Stimulated activated CD4-positive, alpha-beta T cell treated with anti-CD3 and anti-CD28 coated beads, Interleukin-15, amount 100 ng/mL, for 24 hours (primary cell): ENCODE data around the gene KLHL12.
A peak's percentile ranks its signal among the peaks of the same experiment; 100 is the strongest.

Experiments
- DNase-seq: peaks from one replicate; pipeline ENCODE4 v3.0.0-alpha.2; 2020

The KLHL12 gene

DNA sequence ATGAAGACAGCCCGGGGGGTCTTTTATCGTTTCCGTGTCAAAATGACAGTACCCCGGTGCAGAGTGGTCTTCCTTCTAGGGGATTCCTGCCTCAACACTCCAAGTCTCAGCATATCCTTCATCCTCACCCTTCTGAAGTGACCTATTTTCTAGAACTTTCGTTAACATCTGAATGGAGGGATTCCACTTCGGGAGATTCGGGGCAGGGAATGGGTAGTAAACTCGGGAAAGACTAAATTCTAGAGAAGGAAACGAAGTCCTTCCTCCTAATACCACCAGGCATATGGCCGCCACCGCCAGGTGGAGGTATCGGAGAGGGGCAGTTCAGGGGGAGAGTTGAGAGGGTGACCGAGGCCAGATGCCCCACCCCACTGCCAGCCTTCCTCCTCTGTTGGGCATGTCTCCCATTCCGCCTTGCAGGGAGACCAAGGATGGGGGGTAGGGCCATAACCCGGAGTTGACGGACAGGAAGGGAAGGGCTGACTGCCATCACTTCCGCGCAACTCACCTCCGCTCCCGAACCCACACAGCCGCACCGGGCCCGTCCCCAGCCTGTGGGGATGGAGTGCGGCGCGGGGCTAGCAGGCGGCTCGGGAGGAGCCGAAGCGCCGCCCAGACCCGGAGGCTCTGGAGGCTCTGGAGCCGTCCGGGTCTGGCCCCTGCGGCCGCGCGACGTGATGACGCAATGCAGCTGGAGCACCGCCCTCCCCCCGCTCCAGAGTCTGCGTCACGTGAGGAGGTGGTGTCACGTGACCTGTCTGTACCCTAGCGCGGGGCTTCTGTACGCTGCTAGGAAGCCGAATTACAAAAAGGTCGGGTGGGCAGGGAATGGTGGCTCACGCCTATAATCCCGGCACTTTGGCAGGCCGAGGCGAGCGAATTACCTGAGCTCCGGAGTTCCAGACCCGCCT, at the start of gene KLHL12:
KLHL12 (minus strand) TSS at position 654 of the 911 bp plus-strand sequence. CDS start 2,072 bp downstream, outside the sequence.
- peak; percentile 97 for DNase-seq

DNA sequence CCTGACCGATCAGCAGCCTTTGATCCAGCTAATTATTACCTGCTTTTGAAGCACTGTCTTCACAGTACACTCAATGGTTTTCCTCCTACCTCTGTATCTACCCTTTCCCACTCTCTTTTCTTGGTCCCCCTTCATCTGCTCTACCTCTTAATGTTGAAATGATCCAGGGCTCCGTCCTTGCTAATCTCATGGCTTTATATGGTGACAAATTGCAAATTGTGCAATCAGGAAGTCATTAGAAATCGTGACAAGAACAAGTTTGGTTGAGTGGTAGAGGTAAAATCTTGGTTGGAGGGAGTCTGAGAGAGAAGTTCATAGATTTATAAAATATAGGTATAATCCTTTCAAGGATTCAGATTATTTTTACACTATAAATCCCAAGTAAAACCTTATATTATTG, 49.6 kb upstream of the KLHL12 start:
- no peak for DNase-seq

DNA sequence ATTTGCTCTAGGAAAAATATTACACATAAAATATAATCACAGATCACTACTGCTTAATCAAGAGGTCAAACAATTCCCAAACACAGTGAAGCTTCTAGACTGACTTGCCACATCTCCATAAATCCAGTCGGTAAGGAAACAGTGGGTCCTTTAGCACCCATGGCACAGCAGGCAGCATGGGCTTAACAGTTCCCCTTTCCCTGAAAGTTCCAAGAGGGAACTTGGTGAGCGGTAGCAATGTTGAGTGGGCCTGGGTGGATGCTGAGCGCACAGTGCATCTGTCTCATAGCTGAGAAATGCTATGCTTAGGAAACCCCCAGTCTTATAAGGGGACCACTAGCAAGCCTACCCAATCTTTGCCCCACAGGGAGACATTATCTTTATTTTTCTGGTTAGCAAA, 47.8 kb upstream of the KLHL12 start:
- no peak for DNase-seq

DNA sequence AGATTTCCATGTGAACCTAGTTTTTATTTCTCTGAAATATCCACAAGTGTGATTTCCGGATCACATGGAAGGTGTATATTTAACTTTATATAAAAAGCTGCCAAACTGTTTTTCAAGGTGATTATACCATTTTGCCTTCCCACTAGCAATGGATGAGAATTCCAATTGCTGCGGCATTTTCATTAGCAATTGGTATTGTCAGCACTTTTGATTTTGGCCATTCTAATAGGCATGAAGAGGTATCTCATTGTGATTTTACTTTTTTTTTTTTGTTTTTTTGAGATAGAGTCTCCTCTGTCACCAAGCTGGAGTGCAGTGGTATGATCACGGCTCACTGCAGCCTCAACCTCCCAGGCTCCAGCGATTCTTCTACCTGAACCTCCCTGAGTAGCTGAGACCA, 45.0 kb upstream of the KLHL12 start:
- DNase-seq: no peak

DNA sequence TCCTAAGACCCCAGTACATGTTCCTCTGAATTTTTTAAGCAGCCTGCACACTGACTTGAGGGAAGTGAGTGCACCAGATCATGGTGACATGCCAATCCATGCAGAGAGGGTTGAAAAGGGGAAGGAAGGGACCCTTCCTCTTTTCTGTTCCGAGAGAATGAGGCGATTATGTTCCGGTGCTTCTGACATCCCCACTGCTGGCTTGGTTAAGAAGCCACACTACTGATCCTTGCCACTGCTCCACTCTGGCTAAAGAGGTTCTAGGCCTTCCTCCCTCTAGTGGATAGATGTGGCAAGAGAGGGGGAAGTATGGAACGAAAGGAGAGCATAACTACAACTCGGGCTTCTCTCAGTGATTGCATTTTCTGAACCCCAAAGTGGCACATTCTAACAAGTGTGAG, 41.9 kb upstream of the KLHL12 start:
- DNase-seq: peak; percentile 46

DNA sequence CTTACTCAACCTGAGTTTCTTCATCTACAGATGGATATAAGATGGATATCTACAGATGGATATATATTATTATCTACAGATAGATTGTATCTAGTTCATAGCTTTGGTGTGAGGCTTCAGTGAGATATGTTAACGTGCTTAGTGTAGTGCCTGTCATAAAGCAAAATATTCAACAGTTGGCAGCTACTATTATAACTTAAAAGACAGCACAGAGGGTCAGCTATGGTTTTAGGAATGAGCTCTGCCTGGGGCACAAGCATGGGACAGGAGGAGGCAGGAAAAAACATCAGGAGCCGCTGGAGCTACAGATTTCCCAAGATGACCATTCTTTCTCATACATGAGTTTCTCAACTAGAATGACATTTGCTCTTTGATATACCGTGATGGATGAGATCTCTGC, 41.3 kb upstream of the KLHL12 start:
- no peak for DNase-seq

DNA sequence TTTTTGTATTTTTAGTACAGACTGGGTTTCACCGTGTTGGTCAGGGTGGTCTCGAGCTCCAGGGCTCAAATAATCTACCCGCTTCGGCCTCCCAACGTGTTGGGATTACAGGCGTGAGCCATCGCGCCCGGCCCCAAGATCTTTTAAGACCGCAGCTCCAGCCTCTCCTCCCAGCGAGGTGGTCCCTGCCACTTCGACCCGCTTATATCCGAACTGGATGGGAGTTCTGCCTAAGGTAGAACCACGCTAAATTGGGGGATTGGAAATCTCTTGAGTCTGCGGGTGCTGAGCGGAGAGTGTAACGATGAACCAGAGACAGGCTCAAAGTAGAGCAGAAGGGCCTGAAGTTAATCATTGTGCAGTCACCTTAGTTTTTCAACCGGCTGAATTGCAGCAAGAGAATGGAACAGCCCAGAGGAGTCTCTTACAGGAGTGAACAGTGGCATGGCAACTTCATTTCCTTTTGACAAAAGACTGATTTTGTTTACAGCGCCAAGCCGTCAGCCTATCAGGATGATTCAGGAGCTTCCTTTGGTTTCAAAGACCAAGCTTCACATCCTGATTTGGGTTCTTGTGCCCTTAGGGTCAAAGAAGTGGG, 40.7 kb upstream of the KLHL12 start:
- peak; percentile 12 for DNase-seq

DNA sequence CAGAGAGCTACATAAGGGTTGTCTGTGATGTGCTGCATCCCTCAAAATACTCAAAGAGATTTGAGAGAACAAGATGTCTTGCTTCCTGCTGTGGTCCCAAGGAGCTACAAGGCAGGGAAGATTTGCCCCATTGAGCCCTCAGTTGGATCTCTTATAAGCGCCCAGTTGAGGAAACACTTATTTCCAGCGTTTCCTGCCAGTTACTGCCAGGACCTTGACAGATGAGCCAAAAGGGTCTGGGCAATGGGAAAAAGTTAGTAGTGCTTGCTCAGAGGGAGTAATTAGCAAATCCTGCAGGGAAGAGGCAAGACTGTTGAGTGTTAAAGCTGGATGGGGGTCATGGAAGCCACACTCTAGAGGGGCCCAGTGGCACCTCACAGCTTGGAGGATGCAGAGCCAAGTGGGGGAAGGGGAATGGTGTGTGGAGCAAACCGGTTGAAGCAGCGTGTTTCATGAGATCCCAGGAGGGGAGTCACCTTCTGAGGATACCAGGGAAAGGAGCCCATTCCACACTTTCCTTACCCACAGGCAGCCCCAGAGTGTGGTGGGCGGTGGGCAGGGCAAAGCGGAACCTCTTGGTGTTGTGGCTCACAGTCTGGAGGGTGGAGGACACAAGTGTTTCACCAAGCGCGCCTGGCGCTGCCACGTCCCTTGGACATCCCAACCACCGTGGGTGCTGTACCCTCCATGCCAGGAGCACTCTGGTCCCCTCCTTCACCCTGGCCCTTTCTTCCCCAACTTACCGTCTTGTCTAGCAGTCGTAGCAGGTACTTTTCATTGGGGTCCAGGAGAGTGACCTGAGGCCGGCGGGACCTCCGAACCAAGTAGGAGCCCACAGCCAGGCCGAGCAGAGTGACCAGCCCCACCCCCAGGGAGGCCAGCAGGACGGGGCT, 39.2 kb upstream of the KLHL12 start:
- DNase-seq: no peak

DNA sequence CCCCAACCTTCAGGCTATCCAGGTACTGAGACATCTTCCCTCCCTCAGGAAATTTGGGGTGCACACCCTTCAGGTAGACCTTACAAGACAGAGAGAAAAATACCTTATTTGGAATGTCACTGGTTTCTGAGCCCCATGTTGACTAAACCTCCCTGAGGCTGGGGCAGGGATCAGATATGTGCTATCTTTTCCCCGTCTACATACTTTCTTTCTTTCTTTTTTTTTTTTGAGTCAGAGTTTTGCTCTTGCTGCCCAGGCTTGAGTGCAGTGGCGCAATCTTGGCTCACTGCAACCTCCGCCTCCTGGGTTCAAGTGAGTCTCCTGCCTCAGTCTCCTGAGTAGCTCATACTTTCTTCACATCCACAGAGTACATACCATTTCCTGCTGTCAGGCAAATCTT, 38.4 kb upstream of the KLHL12 start:
- no peak for DNase-seq

DNA sequence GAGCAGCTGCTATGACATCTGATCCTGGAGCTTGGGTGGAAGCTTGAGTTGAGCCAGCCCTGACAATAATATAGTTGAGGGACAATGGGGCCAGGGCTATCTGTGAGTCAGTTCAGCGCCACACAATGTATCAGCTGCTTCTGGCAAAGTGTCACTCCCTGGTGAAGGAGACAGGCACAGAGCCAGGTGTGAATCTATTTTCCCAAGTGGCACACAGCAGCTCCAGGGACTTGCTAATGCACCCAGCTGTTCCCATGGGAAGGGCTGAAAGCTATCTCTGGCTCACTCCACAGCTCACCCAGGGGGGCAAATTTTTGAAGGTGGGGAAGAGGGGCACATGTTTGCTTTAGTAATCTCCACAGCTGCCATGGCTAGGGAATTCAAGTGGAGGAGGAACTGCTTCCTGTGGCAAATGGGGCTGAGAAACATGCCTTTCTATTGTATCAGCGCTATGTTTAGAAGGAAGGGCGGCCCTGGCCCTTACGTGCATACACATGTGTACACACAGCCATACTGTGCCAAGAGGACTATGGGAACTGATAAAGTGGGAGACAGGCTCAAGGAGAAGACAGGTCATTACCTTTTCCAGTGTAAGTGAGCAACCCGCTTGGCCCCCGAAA, 37.9 kb upstream of the KLHL12 start:
- no peak for DNase-seq

DNA sequence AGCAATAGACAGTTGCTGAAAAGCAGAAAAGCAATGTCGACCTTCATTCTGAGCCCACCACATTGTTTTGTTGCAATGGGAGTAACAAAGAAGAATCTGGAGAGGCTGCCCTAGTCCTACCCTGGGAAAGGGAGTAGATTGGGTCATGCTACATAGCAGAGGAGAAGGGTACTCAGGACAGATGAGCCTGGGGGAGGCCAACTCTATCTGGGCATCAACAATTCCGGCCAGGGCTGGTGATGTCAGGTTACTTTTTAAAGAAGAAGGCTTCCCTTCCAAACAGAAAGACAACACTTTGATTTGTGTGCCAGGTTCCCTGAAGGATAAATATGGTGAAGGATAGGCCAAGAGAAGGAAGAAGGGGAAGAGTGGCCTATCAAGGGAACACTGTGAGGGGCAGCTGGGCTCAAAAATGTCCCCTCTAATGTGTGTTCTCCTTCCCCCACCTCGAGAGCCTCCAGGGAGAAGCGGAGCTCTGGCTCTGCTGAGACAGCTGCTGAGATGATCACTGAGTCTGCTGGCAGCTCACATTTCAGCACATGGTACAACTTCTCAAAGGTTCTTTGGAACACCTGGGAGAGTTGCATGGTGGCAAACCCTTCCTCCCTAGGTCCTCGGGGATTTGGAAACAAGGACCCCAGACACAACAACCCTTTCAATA, 34.3 kb upstream of the KLHL12 start:
- DNase-seq: no peak

DNA sequence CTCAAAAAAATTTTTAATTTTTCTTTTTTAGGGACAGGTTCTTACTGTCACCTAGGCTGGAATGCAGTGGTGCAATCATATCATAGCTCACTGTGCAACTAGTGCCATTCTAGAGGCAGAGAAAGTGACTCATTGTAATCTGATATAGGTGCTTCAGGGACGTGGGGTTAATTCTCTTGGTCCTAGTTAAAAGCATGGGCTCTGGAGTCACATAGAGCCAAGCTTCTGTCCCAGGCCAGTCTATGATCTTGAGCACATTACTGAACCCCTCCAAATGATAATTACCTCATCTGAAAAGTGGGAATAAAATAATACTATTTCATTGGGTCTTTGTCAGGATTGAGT, 32.2 kb upstream of the KLHL12 start:
- DNase-seq: no peak

DNA sequence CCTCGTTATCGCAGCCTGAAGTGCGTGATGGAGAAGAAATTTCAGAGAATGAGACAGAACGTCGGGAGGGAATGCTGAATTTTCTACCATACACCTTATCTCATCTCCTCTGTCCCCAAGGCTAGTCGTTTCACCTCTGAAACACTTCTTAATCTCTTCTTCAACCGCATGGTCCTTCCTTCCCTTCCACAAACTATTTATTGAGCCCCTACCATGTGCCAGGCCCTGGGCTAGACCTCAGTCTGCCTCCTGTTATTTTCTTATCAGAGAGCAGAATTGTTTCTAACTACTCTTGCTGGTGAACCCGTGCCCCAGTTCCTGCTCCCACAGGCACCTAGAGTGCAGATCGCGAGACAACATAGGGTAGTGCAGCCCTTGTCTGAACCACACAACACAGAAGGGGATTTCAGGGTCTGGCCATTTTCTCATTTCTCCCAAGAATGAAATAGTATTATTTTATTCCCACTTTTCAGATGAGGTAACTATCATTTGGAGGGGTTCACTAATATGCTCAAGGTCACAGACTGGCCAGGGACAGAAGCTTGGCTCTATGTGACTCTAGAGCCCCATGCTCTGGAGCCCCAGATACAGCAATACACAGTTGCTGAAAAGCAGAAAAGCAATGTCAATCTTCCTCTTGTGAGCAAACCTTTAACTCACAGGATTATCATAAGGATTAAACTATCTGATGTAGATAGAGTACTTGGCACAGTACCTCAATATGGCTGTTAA, 31.7 kb upstream of the KLHL12 start:
- peak; percentile 24 for DNase-seq

DNA sequence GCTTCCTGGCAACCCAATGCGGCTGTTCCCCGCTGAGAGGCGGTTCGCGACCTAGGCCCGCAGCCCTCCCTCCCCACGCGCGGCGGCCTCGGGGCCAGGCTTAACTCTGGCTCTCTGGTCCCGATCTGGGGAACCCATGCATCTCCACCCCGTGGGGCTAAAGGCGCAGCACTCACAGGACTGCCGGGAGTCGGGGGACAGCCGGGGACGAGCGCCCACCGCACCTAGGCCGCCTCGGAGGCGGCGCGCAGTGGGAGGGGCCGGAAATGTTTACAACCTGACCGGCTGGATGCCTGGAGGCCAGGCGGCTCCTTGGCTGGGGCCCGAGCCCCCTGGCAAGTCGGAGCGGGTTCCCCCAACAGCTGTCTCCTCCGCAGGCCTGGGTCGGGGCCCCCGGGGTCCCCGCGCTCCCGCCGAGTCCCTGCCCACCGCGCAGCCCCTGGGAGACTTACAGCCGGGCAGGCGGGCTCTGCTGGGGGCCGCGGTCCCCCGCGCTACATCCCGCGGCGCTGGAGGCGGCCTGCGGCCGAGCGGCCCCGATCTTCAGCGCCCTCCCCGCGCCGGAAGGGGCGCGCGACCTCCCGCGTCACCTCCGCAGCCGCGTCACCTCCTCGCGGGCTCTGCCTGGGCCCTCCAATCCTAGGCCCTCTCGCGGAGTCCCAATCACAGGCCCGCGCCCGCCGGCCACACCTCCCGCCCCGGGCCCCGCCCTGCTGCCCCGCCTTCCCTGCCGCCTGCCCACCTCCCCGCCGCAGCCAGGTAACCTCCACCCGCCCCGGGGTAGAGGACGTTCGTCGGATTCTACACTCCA, 30.9 kb upstream of the KLHL12 start, which contains the start of gene ADIPOR1:
ADIPOR1 (minus strand) TSS at position 580 of the 811 bp plus-strand sequence. CDS start 7,242 bp downstream, outside the sequence.
- peak; percentile 95 for DNase-seq

DNA sequence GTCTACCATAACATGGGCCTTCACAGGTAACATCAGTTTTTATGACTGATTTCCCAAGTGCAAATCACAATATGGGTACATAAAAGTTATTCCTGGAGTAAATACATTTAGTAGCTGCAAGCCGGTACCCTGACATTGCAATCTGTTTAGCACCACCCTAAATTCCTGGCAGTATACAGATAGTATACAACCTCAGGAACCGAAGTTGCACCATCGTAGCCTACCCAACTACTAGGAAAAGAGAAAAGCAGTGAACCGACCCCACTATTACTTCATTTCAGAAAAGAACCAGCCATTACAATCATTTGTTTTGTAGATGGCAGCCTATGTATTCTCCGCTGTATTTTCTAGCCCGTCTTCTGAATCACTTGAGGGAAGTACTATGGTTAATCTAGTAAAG, 29.9 kb upstream of the KLHL12 start:
- DNase-seq: no peak

DNA sequence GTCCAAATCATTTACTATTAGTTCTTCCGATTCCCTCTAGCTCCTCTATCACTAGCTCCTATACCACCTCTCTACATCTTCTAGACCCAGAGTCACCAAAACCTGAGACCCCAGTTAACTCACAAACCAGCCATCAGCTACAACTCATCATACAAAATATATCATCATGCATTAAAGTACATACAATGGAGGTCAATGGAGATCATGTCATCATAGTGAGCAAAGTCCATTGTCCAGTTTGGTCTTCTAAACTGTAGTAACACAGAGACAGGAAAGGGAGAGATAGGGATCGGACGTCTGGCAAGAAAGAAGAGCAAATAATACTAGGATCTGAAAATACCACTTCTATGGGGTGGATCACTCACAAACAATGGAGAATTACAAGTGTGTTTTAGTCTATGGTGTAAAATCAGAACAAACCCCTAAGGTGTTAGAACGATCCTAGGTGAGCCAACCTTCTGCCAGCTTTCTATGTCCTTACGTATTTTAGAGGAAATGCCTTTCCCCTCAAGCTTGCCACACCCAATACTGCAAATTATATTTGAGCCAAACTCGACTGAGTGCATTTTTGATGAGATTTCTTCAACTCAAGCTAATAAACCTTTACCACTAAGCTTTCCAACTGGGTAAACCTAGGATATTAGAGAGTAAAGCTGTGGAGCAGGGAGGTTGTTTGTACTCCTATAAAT, 27.2 kb upstream of the KLHL12 start:
- no peak for DNase-seq

DNA sequence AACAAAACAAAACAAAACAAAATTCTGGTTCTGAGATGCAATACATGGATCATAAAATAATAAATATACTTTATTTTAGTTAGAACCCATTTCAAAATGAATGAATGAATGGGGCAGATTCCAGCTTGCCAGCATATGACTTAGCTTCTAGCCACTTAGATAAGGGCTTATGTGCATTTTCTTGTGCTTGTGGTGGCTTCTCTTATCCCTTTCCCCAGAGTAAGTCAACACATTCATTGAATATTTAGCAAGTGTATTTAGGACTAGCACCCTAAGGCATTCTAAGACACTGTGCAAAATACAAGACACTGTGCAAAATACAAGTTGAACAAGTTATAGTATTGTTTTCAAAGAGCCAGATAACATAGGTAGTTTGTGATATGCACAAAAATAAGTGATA, 26.4 kb upstream of the KLHL12 start:
- no peak for DNase-seq

DNA sequence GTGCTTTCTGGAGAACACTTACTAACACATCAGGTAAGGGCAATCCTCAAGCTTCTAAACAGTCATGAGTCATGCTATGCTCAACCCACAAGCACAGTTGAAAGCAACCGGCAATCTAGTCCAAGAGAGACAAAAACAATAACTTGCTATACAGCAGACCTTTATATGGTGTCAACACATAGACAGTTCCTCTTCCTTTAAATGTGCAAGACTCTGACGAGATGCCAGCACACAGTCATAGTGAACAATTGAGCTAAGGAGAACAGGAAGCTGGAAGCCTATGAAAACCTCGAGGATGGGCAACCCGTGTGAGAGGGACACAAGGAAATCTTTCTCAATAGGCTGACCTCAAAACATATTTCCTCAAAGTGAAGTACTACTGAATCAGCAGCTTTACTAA, 25.8 kb upstream of the KLHL12 start:
- DNase-seq: no peak

DNA sequence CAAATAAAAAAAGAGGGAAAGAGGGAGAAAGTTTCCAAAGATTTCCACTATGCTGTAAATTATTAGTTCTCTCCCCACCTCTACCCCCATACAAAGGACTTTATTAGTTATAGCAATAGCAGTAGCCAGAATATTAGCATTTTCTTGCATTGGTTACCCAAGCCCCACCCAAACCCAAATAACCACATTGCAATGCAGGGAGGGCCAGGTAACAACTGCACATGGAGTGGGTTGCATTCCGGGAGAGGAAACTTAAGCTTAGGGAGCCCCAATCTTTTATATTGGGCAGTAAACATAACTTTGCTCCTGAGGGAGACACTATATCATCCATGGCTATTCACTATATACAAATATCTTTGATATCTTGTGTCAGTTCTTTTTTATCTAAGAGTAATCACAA, 25.1 kb upstream of the KLHL12 start:
- no peak for DNase-seq

DNA sequence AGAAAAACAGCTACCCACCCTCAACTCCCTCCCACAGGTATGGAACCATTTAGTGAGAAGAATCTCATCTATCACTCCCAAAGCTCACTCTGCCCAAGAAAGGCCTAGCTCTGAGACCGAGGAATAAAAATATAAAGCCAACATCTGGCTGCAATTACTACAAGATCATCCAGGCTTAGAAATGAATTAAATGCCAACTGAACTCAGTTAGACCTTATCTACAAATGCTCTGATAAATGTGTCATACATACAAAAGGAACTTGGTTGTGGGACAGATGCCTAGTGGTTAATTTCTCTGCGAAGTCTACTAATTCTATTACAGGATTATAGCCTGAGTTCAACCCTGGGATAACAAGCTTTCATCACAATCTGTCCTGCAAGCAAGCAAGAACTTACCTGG, 24.4 kb upstream of the KLHL12 start:
- DNase-seq: no peak
